CD4-positive, alpha-beta T cell treated with Interleukin-10 for 1 hour (primary cell): Measurements from ENCODE around the gene EHBP1L1.

Experiments
- DNase-seq: peaks from one replicate; pipeline ENCODE4 v3.0.0-alpha.2; 2020

EHBP1L1 gene

DNA sequence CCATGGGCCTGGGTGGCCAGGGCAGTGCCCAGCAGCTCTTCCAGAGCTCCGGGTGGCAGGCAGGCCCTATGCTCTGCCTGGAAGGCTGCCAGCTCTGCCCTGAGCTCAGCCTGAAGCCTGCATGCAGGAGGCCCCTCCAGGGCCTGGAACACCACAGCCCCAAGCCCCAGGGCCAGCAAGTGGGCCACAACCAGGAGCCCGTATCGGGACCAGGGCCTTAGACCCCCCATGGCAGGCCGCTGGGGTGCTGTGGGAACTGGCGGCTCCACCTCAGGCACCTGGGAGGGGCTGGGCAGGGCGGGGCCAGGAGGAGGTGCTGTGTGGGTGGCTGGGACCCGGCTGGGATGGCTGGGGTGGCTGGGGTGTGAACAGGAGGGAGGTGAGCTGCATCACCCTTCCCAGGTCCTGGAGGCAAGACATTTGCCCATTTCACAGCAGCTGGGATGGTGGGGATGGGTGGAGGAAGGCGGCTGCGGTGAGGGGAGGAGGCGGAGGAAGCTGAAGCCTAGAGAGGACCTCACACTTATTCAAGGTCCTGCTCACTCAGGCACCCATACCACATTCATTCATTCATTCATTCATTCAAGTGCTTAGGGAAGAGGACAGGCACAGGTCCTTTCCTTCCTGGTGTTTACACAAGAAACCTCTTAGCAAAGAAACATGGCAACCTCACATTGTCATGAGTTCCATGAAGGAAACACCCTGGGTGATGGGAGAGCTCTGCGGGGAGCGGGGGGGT lies 19.9 kb downstream of the EHBP1L1 start, which contains the start of gene KCNK7:
TSS of gene KCNK7 (minus strand) at position 258 of the 739 bp plus-strand sequence. CDS start at position 230, 28 bp downstream.
- no peak for DNase-seq

DNA sequence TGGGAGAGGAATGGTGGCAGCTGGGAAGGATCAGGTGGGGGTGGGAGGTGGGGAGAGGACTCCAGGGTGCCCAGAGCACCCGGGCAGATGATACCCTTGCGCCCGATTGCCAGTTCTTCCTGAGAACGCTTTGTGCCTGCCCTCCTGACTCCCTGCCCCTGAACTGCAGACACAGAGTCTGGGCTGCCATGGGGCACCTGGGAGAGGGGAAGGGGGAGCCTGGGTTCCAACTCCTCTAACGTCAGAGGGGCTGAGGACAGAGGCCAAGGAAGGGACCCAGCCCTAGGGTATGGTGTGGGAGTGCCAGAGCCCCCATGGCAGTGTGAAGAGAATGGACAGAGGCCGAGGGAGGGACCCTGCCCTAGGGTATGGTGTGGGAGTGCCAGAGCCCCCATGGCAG lies 20.7 kb downstream of the EHBP1L1 start:
- no peak for DNase-seq

DNA sequence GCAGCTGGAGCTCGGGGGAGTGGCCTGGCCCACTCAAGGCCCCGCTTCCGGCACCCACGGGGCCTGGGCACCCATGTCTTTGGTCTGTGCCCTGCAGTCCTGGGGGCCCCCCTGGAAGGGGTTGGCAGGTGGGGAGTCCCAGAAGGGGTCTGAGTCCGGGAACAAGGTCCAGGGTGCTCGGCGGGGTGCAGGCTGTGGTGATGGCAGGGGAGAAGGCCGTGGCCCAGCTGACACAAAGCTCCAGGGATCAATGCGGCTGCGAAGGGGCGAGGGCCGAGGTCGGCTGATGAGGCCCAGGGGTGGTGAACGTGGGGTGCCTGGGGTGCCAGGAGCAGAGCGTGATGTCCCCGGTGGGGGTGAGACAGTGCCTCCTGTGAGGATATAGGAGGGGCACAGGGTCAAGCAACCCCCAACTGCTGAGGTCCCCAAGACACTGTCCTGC lies 22.4 kb downstream of the EHBP1L1 start:
- DNase-seq, result no peak

DNA sequence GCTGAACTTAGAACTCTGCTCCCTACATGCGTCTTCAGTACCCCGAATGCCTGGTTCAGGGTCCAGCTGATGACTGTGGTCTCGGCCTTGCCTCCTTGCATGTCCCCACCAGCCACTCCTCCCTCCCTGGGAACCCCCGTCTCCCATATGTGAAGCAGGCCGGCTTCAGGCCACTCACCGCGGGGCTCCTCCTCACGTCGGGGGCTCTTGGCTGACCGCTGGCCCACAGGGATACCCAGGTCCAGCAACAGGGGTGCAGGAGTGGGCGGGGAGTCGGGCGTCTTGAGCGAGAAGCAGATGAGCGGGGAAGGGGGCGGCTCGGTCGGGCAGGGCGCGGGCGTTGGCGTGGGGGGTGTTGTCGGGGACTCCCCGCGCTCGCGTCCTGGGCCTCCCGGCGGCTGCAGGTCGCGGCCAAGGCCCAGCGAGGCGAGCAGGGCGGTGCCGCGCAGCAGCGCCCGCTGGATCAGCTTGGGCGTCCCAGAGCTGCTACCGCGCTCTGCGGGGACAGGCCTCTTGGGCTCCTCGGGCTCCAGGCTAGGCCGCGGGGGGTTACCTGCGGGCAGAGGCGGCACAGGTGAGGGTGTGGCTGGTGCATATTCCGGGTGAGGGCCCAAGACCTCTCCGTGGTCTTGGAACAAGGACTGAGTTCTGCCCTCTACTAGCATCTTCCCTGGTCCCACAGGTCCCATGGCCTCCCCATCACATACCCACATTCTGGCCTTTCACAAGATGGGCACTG lies 23.5 kb downstream of the EHBP1L1 start:
- DNase-seq, result no peak

DNA sequence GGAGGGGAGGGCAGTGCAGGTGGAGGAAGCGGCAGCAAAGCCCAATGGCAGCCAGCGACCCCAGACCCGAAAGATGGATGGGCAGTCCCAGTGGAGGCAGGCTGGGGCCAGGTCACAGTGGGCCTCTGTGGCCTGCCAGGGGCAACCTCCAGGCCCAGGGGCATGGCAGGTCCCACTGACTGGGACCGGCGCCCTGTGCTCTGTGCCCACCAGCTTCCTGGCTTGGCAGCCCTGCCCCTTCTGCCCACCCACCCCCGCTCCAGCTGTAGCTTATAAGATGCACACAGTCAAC lies 24.0 kb downstream of the EHBP1L1 start:
- no peak for DNase-seq

DNA sequence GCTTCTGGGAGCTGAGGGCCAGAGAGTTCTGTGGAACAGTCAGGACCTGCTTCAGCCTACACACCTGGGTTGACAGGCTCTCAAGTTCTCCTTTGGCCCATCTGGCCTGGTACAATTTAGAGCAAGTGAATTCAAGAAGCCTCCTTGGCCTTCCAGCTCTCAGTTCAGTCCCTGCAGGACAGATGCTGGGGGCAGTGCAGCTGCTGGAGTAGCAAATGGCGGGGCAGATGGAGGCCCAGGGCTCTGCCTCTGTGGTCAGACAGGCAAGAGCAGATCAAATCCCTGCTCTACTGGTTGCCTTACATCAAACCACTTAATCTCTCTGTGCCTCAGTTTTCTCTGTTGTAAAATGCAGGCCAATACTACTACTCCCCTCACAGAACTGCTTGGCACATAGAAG lies 28.4 kb downstream of the EHBP1L1 start:
- no peak for DNase-seq

DNA sequence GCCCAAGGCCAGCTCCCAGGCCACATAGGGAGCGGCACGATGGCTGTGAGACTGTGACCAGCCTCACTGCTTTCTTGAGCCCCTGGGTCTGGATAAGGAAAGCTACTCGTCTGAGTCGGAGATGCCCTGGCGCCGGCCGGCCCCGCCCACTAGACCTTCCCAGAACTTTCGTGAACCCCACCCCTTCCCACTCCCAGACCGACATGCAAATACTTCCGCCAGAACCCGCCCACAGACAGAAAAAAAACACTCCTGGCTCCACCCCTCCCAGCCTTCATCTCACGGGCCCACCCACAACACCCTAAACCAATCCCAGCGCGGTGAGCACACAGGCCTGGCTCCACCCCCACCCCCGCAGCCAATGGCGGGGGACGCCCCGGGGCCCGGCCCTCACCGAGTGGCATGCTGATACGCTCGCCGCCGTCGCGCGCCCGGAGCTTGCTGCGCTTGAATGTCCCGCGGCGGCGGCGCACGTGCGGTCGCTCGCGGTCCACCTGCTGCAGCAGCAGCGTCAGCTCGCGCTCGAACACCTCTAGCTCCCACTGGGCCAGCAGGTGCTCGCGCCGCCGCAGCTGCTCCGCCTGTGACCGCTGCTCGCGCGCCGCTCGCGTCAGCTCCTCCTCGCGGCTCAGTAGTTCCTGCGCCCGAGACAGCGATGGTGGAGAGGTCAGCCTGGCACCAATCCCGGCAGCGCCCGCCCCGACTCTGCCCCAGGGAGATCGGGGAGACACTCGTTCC lies 31.2 kb downstream of the EHBP1L1 start:
- DNase-seq, result peak; percentile 19

DNA sequence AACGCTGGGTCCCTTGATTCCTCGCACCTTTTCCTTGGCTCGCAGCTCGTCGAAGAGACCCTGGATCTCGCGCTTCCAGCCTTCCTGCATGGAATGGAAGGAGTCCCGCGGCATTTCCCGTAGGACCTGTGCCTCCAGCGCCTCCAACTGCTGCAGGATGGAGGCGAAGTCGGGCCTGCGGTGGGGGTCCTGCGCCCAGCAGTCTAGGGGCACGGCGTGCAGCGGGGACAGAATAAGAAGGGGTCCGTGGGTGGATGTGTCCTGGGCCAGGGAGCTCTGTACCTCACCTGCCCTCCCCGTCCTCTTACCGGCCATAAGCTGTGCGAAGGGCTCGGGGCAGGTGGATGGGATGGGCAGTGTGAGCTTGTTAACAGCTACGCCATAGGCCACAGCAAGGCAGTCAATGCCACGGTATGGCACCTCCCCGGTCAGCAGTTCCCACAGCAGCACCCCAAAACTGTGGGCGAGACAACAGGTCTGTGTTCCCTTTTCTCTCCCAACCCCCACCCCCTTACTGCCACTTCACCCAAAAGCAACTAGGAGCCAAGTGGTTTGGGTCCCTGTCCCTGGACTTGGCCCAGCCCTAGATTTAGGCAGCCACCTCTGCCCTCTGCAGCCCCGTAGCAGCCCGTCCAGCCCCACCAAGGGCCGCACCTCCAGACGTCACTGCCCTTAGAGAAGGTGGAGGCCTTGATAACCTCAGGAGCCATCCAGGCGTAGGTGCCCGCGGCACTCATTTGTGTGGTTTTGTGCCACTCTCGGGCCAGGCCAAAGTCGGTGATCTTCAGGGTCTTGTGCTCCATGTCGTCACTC lies 32.0 kb downstream of the EHBP1L1 start:
- no peak for DNase-seq

DNA sequence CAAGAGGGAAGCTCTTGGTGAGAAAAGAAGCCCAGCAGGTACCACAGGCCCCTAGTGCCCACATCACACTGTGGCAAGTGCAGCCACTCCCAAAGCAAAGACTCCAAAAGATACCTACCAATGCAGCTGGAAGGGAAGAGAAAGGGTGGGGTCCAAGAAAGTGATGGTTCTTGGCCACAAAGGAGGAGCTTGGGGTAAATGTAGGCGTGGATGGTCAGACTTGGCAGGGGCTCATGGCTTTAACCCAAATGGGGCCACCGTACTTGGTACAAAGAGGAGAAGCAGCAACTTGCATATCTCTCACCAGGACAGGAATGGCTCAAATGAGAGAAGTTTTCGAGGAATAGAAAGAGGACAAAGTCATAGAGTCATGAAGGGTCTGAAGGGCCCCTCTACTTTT lies 33.4 kb downstream of the EHBP1L1 start:
- no peak for DNase-seq

DNA sequence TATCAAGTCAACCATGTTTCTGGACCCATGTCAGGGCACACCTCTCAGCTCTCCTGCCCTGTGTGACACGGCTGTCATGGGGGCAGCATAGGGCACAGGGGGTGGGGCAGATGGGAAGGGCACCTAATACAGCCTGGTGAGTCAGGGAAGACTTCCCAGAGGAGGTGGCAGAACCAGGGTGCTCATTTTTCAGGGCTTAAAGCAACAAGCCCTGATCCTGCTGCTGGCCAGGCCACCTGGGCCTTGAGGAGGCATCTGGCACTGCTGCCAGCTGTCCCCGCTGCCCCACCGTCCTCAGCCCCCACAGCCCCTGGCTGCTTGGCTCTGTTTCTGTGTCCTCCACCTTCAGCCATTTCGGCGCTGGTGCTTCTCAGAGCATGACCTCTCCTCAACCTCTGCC lies 33.8 kb downstream of the EHBP1L1 start:
- DNase-seq, result no peak

DNA sequence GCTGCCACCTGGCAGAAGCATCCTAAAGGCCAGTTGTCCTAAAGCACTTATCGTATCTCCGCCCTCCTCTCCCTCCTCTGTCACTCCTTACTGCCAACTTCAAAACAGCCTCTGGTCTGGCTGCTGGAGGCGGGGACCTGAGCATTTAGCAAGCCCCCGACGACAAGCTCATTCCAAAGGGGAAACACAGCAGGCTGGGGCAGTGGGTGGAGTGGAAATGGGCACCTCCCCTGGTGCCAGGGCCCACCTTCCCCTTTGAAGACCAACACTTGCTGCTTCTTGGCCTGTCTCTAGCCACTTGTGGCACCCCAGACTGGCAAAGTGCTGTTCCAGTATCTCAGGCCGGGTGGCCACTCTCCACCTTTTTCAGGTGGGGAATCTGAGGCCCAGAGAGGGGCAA lies 34.6 kb downstream of the EHBP1L1 start:
- DNase-seq, result no peak

DNA sequence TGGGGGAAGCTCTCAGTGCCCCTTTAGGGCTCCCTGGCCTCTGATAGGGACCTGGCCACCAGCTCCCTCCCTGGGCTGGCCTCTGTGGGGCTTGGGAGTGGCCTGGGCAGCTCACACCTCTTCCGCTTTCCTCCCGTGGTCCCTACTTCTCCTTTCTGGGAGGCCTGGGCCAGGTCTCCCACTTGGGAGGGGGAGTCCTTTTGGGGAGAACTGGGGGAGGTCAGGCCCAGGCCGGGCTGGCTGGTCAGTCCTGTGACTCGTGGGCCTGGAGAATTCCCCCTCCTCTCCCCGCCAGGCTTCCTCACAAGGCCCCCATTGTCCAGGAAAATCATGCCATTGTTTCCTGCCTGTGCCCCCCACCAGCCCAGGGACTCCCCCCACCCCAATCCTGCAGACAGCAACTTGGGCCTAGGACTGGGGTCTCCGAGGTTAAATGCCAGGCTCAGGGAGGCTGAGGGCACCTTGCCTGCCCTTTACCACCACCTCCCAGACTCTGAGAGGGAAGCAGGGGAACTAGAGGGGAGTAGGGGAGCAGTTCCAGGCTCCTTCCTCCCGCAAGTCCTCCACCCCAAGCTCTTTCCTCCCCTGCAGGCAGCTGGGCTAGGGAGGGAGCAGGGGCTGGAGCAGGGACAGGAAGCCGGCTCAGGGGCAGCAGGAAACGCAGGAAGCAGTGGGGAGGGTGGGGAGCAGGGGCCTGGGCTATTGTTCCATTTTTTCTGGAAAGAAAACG lies 35.3 kb downstream of the EHBP1L1 start:
- peak; percentile 19 for DNase-seq

DNA sequence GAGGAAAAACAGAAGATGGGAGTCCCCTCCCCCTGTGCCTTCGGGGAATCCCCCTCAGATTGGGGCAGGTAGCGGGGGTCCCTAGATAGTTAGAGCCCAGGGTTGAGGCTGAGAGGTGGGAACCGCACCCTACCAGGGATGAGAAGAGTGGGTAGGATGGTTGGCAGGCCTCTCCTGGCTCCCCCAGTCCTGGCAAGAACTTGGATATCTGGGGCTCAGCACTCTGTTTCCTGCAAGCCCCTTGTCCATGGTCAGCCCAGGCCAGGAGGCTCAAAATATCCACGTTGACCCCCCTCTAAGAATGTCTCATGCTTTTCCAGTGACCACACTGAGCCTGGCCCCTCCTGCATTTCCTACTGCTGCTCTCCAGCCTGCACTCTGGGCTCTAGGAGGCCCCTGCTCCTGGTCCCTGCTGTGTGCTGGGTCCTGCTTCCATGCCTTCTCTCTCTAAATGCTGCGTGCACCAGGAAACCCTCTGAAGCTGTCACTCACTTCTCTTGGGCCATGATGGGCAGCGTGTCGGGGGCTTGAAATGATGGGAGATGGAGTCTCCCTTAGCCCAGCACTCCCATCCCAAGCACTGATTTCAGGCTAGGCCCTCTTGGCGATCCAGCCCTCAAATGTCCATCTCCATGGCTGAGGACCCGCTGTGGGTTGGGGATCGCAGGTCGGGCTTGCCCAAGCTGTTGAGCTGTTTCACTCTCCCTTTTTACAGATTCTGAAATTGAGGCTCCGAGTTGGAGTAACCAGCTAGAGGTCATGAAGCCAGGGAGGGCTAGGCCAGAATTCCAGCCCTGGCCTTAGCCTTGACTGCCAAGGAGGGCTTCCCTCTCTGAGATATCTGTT lies 36.1 kb downstream of the EHBP1L1 start:
- DNase-seq, result no peak

DNA sequence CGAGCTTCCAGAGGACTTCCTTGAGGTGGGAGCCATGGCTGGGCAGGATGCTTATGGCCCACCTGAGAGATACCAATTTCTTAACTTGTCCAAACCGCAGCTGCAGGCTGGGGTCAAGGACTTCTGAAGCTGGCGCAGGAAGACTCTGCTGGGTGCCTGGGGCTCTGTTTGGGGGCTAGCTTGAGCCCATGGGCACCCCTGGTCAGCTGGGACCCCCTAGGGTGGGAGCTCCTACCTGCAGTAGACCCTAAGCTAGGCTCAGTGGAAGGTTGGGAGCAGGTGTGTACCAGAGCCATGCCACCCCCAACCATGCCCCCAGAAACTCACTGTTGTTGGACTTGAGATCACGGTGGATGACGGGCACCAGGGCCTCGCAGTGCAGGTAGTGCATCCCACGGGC lies 36.8 kb downstream of the EHBP1L1 start:
- no peak for DNase-seq

DNA sequence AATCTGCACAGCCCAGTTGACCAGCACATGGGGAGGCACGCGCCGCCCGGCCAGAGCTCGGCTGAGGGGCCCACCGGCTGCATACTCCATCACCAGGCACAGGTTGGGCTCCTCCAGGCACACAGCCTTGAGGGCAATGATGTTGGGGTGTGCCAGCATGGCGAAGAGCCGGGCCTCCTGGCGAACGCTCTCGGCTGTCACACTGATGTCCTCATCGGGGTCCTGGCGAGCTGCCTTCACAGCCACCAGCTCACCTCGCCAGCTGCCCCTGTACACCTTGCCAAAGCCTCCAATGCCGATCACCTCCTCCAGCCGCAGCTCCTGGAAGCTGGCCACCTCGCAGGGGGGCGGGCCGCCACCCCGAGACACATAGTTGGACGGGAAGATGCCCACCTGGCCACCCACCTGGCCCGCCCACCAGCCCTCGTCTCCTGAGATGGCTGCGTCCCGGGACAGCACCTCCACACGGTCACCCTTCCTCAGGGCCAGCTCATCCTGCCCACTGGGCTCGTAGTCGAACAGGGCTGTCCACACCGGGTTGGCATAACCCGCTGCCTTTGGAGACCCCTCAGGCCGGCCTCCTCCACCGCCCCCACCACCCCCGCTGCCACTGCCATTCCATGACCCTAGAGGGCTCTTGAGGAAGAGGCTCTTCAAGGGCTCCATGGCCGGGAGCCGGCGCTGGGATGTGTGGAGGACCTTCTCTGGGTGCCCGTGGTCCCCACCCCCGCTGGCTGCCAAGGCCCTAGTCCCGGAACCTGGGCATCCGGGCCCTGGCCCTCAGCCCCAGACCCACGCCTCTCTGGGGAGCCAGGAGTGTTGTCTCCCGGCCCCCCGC lies 37.5 kb downstream of the EHBP1L1 start:
- DNase-seq, result peak; percentile 18

DNA sequence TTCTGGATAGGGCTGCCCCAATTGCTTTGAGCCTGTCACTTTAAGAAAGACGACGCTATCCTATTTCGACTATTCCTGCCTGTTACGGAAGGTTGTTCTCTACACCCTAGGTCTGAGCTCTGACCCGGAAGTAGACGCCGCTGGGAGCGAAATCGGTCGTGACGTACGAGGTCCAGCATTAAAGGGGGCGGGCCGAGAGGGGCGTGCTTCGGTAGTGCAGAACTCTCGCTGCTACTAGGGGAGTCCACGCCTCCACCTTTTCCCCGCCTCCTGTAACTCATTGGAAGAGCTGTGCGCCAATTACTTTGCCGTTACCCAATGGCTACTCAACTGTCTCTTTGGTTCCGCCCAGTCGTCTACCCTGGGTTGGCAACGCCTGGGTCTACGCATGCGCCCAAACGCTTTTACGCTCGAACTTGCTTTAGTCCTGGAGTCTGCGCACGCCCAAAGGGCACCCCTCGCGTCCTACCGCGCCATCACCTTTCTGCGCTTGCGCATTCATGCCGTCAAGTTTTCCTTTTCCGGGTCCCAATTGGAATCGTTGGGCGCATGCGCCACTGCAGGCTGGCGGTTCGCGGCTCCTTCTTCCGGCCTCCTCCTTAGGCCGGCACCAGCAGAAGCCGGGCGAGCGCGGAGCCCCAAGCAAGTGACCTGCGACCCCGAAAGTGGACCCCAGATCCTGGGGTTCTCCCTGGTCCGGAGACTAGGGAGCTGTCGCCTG lies 39.5 kb downstream of the EHBP1L1 start, which contains the start of gene PCNX3:
TSS of gene PCNX3 (plus strand) at position 548 of the 721 bp plus-strand sequence. CDS start 536 bp downstream, outside the sequence.
- DNase-seq, result peak; percentile 100

DNA sequence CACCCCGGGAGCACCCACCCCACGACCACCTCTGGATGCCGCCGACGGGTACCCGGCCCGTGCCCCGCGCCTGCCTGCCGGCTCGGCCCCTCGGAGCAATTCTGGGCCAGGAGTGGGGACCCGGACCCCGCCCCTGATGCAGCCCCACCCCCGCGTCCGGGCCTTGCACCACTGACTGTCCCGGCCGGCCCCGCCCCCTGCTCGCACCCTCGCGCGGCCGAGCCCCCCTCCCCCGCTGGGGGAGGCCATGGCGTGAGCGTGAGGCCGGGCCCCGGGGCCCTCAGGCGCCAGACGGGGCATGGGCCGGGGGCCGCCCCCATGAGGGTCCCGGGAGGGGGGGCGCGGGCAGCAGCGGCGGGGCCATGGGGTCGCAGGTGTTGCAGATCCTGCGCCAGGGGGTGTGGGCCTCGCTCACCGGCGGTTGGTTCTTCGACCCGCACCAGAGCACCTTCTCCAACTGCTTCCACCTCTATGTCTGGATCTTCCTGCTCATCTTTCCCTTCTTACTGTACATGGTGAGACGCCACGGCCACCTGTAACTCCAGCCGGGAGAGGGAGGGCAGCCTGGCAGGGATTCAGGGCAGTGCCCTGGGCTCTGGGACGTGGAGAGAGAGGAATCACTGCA lies 40.2 kb downstream of the EHBP1L1 start:
- no peak for DNase-seq

DNA sequence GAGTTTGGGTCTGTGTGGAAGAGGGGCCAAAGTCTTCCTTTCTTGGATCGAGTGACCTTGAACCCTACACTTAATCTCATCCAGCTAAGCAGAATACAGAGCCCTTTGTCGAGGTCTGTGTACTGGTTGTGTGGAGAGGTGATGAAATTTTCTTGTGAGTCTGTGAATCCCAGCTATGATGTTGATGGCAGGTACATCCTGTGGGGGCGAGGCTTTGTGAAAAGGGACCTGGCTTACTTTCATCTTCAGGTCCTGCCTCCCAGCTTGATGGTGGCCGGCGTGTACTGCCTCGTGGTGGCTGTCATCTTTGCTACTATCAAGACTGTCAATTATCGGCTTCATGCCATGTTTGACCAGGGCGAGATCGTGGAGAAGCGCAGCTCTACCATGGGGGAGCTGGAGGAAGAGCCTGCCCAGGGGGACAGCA lies 40.7 kb downstream of the EHBP1L1 start:
- peak; percentile 26 for DNase-seq
